HG02610 (cell line): ENCODE measurements around the gene BRI3.
A peak's percentile ranks its signal among the peaks of the same experiment; 100 is the strongest.

Experiments
- ATAC-seq: cut with Tn5 transposase; IDR thresholded peaks from one replicate; pipeline ENCODE4 v1.9.1; 2021; ENCODE audit warnings: mild to moderate bottlenecking, moderate library complexity; ENCODE audit not compliant: unreplicated experiment

Gene BRI3, protein sequence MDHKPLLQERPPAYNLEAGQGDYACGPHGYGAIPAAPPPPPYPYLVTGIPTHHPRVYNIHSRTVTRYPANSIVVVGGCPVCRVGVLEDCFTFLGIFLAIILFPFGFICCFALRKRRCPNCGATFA

DNA sequence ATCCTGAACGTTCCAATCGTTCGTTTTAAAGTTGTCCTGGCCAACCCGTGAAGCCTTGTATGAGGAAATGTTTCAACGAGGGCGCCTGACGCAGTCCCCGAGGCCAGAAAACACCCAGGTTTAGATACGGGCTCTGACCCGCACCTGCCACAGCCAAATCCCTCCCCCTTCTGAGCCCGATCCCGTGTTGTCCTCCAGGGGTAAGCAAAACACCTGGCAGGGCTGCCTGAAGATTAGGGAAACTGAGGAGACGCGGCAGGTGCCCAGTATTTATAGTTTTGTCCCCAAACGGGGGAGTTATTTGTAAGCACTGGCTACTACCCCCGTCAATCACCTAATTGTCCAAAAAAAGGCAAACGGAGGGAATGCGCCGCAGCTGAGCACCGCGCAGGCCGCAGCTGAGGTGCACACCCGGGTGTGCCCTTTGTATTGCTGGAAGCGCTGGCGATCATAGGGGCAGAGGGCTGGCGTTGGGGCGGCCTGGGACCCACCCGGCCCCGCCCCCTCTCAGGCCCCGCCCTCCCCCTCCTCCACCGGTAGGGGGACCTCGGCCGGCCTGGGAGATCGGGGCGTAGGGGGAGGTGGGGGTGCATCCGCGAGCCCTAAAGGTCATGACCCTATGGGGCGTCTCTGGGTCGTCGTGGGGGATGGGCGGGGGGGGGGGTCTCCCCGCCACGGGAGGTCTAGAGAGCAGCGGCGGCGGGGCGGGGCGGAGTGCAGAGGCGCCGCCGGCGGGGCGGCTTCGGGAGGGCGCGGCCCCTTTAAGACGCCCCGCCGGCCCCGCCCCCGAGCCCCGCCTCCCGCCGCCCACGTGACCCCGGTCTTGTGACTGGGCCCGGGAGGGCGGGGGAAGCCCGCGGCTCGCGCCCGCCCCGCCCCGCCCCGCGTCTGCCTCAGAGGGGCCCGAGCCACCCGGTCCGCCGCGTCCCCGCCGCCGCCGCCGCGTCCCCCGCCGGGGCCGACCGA is at the start of gene BRI3:
TSS of gene BRI3 (plus strand) at position 896 of the 966 bp plus-strand sequence. CDS start 110 bp downstream, outside the sequence.
- ATAC-seq, result peak; percentile 77

DNA sequence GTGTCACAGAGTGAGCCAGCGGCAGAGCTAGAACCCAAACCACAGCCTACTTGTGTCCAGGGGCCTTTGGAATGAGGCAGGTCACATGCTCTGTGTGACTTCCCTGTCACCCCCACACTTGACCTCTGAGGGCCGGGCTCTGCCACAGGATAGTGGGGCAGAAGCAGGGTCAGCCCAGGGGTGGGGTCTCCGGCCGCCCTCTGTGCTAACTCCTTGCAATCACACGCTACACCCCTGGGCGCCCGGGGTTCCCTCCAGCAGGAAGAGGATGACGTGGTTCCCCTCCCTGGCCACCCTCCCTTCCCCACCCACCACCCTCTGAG is 49.3 kb upstream of the BRI3 start:
- ATAC-seq, result no peak

DNA sequence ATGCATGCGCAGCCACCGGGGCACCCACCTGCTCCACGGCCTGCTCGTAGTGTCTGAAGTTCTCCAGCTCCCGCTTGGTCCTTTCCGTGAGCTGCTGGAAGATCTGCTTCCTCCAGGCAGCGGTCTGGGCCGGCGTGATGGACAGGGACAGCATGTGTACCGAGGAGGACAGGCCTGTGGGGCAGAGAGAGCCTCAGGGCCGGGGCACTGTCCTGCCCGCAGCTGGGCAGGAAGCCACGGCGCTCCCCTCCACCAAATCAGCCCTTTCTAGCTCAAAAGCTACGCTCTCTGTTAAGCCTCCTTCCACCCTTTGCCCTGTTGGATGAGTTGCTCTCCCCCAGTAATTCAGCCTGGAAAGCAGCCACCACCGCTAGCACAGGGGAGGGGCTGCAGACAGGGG is 48.7 kb upstream of the BRI3 start:
- ATAC-seq, result no peak

DNA sequence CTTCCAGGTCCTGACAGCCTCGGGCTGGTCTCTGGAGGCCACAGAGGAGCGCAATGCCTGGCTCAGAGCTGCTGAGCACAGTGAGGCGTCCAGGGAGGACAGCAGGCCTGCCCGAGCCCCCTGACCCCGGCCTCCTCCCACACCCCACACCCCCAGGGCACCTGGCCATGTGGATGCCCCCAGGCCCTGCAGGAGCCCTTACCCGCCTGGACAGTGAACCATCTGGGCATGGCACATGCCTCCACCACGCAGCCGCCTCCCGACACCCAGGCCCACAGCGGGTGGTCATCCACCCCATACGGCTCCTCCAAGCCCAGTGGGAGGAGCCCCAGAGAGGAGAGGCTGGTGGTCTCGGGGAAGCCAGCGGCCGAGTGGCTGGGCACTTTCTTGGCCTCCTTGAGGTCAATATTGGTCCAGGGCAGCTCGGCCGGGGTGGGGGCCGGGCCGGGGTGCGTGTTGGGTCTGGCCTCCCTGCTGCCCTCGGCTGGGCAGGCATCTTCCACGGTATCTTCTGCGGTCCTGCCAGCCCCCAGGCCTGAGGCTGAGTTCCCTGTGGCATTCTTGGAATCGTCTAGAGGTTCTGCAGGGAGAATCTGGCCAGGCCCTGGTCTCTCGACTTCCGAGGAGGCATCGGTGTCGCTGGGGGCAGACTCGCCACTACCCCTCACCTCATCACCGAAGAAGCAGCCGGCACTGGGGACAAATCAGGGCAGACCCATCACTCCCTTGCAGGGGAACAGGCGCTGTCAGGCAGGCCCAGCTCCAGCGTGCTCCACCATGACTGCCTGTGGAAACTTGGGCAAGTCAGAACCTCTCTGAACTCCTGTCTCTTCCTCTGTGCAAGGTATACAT is 48.0 kb upstream of the BRI3 start:
- ATAC-seq, result no peak

DNA sequence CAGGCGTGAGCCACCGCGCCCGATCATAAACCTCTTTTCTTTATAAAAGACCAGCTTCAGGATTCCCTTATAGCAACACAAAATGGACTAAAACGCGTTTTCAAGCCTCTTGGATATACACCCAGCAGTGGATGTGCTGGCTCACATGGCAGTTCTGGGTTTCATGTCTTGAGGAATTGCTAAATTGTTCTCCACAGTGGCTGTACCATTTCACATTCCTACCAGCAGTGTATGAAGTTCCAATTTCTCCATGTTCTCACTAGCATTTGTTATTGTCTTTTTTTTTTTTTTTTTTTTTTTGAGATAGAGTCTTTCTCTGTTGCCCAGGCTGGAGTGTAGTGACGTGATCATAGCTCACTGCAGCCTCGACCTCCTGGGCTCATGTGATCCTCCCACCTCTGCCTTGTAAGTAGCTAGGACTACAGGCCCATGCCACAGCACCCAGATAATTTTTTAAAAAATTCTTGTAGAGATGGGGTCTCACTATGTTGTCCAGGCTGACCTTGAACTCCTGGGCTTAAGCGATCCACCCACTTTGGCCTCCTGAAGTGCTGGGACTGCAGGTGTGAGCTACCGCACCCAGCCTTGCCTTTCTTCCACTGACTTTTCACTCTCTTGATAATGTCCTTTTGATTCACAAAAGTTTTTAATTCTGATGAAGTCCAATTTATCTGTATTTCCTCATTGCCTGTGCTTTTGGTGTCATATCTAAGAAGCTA is 46.9 kb upstream of the BRI3 start:
- ATAC-seq, result no peak

DNA sequence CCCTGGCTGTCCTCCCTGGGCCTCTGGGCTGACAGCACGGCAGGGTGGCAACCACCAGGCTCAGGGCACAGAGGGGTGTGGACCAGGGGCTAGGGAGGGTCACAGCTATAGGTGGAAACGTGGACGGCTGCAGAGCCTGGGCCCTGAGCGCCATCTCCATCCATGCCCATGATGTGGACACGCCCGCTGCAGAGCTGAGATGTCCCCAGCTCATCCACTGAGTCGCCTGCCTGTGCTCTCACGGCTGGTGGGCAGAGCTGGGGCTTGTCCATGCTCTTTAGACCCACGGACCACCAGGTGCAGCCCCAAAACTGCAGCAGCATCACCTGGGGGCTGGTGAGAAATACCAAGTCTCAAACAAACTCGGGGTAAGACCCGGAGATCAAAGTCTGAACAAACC is 45.6 kb upstream of the BRI3 start:
- ATAC-seq, result no peak

DNA sequence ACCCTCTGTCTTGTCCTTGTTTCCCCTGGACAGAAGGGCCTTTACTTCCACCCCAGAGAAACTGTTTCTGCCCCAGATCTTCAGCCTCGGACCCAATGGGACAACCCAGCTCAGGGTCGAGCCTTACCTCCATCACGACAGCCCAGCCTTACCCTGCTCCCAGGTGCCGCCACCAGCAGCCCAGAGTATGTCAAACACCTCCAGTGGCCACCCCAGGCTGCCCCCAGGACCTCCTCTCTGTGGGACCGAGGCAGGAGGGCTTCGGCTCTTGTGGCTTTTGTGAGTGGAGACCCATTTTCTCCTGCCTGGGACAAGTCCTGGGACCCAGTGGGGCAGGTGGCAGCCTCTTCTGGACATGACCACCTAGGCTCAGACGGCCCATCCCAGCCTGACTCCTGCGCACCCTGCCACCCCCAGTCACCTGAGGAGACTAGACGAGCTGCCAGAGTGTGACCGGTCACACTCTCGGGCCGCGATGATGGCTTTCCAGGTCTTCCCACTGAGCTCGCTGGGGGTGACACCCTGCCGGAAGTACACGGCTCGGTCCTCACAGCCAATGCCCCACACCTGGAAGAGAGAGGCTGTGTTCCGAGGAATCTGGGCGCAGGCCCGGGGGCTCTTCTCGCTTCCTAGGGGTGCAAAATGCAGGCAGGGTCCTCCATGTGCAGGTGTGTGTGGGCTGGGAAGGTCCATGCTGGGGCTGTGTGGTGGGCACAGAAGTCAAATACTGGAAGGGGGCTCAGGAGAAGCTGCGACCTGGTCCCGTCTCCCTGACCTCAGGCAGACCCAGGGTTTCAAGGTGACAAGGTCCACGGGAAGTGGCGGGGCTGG is 44.9 kb upstream of the BRI3 start:
- no peak for ATAC-seq

DNA sequence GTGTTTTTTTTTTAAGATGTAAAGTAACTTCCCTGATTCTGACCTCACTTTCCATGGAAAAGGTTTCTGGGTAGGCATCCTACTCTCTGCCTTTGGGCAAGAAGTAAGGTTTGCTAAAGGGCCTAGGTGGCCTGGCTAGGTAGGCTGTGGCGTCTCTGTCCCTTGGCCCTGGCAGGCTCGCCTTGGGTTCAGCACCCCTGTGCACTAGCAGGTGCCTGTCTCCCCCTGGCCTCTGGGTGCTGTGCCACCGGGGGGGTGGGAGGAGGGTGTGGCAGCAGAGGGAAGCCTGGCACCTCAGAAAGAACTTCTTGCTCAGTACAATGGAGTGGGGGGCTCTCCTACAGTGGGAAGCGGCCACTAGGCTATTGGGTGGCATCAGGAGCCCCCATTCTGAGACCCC is 43.4 kb upstream of the BRI3 start:
- no peak for ATAC-seq

DNA sequence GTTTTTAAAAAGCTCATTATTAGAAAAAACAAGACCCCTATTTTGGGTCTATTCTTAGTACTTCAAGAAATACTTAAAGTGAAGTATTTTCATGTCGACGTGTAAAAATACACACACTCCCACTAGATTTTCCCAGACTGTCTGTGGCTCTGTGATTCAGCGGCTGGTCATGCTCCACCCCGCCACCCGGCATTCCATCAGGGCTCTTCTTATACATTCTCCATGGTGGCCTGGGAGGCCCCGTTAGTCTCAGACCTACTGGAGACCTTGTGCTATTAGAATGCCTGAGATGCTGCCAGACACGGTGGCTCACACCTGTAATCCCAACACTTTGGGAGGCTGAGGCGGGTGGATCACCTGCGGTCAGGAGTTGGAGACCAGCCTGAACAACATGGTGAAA is 42.5 kb upstream of the BRI3 start:
- no peak for ATAC-seq

DNA sequence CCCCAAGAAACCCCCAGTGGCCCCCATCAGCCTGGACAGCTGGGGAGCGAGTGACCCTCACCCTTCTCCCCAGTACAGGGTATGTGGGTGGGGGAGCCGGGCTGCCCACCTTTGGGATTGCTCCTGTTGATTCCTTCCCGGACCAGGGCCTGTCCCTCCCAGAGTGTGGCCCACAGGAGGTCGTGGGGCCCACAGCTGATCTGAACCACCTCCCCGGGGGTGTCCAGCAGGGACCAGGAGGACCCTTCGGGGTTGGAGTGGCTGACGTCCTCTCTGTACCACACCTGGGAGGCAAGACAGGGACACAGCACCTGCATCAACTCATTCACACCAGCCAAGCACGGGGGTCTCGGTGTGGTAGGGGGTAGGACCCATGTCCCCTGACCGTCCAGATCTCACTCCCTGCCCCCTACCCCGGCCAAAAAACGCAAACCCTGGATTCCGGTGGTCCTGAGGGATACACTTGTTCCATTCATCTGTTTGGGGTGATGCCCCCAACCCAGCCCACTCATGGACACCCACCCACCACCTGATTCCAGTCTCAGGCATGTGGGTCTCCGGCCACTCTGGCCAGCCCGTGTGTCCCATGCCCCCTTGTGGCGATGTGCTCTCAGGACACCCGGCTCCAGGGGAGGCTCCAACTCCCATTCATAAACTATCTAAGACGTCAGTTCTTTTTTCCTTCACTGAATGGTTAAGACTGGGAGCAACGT is 40.4 kb upstream of the BRI3 start:
- ATAC-seq, result no peak

DNA sequence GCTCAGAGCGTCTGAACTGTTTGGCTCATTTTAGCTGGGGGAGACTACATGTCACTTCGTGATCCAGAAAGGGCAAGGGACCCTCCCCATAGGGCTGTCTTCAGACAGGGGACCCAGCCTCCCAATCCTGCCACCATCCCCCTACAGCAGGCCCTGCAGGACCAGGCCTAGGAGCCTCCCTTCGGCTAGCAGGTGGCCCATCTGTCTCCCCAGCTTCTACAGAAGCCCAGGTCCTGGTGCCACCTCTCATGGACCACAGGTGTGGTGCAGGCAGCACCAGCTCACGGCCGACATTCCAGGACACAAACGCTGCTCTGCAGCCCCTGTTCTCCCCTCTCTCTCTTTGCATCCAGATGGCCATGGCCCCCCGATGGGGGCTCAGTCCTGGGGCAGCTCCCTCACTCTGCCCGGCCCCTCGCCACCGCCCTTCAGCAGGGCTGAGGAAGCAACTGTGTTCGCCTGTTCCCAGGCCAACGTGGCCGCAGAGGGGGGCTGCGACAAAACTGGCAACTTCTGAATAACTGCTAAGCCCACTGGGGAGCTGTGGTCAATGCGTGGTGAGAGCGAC is 39.7 kb upstream of the BRI3 start:
- no peak for ATAC-seq

DNA sequence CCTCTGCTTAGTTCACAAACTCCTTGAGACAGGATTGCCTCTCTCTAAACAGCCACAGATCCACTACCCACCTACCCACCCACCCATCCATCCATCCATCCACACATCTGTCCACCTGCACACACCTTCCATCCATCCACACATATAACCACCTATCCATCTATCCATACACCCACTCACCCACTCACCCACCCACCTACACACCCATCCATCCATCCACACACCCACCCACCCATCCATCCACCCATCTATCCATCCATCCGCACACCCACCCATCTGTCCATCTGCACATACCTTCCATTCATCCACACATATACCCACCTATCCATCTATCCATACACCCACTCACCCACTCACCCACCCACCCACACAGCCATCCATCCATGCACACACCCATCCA is 39.1 kb upstream of the BRI3 start:
- ATAC-seq, result no peak

DNA sequence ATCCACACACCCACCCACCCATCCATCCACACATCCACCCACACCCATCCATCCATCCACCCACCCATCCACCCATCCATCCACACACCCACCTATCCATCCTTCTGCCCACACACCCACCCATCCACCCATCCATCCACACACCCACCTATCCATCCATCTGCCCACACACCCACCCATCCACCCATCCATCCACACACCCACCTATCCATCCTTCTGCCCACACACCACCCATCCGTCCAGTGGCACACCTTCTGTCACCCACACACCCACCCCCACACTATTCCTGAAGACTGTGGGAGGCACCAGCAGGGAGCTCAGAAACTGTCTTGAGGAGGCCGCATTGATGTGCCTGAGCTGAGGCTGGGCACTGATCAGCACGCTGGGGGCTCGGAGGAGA is 38.6 kb upstream of the BRI3 start:
- ATAC-seq, result no peak

DNA sequence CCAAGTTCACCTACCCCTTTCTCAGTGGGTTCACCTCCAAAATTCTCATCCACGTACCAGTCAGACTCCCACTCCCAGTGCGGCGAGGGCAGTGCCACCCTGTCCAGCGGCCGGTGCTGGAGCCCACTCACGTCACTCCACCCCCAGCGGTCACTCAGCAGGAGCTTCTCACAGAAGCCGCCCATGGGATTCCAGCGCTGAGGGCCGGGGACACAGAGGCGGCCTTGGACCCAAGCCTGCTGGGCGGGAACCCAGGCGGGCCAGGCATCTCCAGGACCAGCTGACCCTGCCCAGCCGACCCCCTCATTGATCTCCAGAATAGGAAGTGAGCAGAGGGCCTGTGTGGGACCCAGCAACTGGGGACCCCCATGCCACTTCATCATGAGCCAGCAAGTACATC is 36.6 kb upstream of the BRI3 start:
- ATAC-seq, result no peak

DNA sequence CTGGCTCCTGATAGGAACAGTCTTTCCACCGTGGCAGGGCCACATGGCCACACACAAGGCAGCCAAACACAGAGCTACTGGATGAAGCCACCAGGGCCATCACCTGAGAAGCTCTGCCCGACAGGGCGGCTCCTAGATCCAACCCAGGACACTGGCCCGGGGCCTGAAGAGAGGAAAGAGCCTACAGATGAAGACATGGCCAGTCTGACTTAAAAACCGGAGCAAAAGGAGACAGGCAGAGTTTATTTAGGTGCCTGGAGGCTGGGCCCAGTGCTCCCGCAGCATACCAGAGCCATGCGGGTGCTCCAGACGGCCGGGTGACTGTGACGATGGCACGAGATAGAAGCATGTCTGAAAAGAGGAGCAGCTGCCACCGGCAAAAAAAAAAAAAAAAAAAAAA is 33.3 kb upstream of the BRI3 start:
- no peak for ATAC-seq

DNA sequence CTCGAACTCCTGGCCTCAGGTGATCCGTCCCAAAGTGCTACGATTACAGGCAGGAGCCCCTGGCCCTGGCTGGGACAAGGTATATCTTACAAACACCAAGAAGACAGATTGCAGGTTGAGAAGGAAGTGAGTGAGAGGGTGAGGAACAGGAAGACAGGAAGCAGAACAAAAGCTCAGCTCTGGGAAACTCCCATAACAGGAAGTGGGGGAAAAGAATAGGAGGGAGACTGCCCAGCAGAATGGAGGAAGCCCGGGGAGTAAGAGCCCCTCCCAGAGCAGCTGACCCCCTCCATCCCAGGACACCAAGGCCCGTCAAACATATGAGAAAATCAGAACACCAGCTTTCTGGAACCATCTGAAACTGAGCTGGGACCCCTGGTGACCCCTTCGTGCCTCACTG is 32.4 kb upstream of the BRI3 start:
- no peak for ATAC-seq

DNA sequence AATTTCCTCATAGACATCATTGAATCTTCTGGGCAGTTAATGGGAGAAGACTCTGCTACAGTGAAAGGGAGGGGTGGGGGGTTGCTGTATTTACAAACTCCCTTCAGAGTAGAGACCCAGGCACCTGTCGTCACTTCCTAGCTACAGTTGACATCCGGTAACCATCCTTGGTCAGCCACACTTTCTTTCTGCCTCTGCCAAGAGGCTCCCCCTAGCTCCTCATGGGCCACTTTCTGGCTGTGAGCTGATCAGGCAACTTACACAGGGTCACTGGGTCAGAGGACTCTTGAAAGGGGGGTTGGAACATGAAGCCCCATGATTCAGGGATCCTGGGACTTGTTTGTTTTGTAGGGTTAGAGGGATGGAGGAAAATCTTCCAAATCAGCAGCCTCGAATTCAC is 30.7 kb upstream of the BRI3 start:
- no peak for ATAC-seq

DNA sequence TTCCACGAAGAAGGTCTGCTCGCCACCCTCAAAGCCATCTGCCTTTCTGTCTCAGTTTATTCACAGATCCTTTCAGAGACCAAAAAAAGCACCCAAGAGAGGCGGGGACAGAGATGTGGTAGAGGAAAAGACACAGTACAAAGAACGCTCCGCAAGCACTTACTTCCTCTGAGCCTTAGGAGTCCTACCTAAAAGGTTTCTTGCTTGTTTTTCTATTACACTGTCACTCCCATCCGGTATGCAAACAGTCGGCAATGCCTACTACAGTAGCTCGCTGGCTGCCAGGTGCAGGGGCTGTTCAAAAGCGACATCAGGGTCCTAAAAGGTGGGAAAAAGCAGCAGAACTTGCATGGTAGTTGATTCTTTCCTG is 30.3 kb upstream of the BRI3 start:
- no peak for ATAC-seq
